ENCODE measurements around the gene C5.

The C5 gene

DNA sequence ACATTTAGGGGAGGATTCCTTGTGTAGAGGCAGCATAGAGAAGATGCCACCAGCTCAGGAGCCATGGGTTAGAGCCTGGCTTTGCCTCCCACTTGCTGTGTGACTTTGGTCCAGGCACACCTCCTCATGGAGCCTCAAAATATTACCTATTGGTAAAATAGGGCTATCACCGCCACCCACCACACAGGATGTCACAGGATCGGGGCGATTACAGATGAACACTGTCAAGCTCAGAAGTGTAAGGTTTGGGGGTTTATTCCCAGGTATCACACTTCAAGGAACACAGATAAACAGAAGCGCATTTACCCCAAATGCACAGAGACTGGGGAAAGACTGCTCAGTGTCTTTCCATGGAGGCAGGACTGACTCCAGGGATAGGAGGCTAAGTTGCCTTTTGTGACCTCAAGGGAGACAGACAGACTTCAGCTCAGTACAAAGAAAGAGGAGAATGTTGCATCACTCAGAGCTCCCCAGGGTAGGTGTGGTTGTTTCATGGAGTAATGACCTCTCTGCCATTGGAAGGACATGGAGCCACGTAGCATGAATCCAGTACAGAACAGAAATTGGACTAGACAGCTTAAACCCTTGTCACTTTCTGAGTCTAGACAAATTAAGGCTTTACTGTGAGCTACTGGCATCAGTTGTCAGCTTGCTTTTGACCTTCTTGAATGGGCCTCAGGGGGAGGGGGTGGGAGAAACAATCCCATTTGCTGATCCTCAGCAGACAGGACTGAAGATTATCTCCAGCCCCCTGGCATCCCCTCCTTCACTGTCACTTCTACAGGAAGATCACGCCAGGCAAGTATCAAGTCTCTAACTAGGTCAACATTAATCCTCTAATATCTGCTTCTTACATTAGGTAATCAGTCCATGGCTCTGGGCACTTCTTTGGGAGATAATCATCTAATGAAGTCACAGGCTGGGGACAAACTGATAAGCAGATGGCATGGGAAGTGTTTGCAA is 130.0 kb downstream of the C5 start:
- Histone ChIP-seq H3K9ac (ENCODE audit: low read length) (no peak overlapping the region), H2AFZ (ENCODE audit: low read length) (no peak overlapping the region), H3K79me2 (ENCODE audit: low read length) (no peaks in the 10 kb centered on the region), H3K27ac (ENCODE audit: low read length) (no peak overlapping the region), H3K4me1 (ENCODE audit: low read length) (no peaks in the 10 kb centered on the region), H3K27me3 (replicated peaks; ENCODE audit: insufficient read depth, low read length) (no peaks in the 10 kb centered on the region), H3F3A (ENCODE audit: insufficient read depth, low read length) (no peaks in the 10 kb centered on the region), H3K36me3 (replicated peaks; ENCODE audit: insufficient read depth, low read length) (no peaks in the 10 kb centered on the region), H3K4me2 (ENCODE audit: low read depth, low read length) (no peak overlapping the region), H3K9me2 (replicated peaks; ENCODE audit: insufficient read depth, low read length) (no peaks in the 10 kb centered on the region), H4K20me1 (ENCODE audit: insufficient read depth, low read length) (no peaks in the 10 kb centered on the region), H3K4me3 (ENCODE audit: low read length) (no peak overlapping the region), H3K9me3 (replicated peaks; ENCODE audit: insufficient read depth, low read length) (no peaks in the 10 kb centered on the region)
- no peak for DNase-seq
- TF ChIP-seq EZH2phosphoT487 (IDR thresholded peaks at IDR 0.05; ENCODE audit: low read length), result no peak
- TF ChIP-seq, protein P1, sequence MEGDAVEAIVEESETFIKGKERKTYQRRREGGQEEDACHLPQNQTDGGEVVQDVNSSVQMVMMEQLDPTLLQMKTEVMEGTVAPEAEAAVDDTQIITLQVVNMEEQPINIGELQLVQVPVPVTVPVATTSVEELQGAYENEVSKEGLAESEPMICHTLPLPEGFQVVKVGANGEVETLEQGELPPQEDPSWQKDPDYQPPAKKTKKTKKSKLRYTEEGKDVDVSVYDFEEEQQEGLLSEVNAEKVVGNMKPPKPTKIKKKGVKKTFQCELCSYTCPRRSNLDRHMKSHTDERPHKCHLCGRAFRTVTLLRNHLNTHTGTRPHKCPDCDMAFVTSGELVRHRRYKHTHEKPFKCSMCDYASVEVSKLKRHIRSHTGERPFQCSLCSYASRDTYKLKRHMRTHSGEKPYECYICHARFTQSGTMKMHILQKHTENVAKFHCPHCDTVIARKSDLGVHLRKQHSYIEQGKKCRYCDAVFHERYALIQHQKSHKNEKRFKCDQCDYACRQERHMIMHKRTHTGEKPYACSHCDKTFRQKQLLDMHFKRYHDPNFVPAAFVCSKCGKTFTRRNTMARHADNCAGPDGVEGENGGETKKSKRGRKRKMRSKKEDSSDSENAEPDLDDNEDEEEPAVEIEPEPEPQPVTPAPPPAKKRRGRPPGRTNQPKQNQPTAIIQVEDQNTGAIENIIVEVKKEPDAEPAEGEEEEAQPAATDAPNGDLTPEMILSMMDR (IDR thresholded peaks at IDR 0.05; ENCODE audit: low read length), result no peak
- no peak for TF ChIP-seq EZH2 (optimal IDR thresholded peaks at IDR 0.05; ENCODE audit: low read depth, low read length)

DNA sequence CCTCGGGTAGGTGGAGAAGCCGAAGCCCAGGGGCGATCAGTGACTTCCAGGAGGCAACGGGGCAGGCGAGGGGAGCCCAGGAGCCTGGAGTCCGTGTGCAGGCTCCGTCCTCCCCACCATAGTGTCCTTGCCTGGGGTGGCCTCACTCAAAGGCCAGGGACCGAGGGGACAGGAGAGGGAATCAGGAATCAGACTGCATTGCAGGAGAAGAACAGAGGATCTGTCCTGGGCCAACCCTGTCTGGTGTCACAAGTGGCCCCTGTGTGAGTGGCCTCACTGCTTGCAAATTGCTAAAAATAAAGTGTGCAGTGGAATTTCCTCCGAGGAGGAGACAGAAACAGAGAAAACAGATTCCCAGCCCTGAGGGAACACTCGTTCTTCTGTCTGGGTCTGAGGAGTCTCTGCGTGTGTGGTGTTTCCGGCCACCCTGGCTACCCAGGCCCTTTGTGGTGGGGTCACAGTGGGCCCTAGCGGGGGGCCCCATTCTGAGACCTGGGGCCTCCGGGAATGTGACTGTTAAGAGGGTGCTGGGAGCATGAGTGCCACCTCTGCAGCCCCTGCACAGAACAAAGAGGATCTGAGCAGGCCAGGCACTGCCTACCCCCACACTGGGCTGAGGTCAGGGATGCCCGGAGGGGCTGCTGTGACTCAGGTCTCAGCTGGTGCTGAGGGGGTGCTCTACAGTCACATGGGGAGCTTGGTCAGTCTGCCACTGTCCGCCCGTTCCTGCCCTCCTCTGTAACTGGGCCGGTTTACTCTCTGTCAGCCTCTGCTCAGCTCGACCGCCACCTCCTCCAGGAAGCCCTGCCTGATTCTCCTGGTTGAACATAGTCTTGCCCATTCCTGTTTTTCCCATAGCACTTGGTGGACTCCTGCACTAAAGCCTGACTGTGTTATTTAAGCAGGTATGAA is 130.9 kb downstream of the C5 start:
- DNase-seq, result no peak
- H3K36me3 ChIP-seq (replicated peaks; ENCODE audit: insufficient read depth, low read length), result no peaks in the 10 kb centered on the region
- no peak overlapping the region for H3K27ac ChIP-seq (ENCODE audit: low read length)
- no peak overlapping the region for H2AFZ ChIP-seq (ENCODE audit: low read length)
- no peaks in the 10 kb centered on the region for H3K9me2 ChIP-seq (replicated peaks; ENCODE audit: insufficient read depth, low read length)
- H3K4me2 ChIP-seq (ENCODE audit: low read depth, low read length), result no peak overlapping the region
- TF ChIP-seq EZH2phosphoT487 (IDR thresholded peaks at IDR 0.05; ENCODE audit: low read length) (no peak), EZH2 (optimal IDR thresholded peaks at IDR 0.05; ENCODE audit: low read depth, low read length) (no peak)
- TF ChIP-seq, protein P1 (IDR thresholded peaks at IDR 0.05; ENCODE audit: low read length), result no peak
- H3K27me3 ChIP-seq (replicated peaks; ENCODE audit: insufficient read depth, low read length), result no peaks in the 10 kb centered on the region
- no peak overlapping the region for H3K9ac ChIP-seq (ENCODE audit: low read length)
- H3K4me3 ChIP-seq (ENCODE audit: low read length), result no peak overlapping the region
- no peaks in the 10 kb centered on the region for H3K4me1 ChIP-seq (ENCODE audit: low read length)
- H3F3A ChIP-seq (ENCODE audit: insufficient read depth, low read length), result no peaks in the 10 kb centered on the region
- H3K79me2 ChIP-seq (ENCODE audit: low read length), result no peaks in the 10 kb centered on the region
- H4K20me1 ChIP-seq (ENCODE audit: insufficient read depth, low read length), result no peaks in the 10 kb centered on the region
- H3K9me3 ChIP-seq (replicated peaks; ENCODE audit: insufficient read depth, low read length), result no peaks in the 10 kb centered on the region

DNA sequence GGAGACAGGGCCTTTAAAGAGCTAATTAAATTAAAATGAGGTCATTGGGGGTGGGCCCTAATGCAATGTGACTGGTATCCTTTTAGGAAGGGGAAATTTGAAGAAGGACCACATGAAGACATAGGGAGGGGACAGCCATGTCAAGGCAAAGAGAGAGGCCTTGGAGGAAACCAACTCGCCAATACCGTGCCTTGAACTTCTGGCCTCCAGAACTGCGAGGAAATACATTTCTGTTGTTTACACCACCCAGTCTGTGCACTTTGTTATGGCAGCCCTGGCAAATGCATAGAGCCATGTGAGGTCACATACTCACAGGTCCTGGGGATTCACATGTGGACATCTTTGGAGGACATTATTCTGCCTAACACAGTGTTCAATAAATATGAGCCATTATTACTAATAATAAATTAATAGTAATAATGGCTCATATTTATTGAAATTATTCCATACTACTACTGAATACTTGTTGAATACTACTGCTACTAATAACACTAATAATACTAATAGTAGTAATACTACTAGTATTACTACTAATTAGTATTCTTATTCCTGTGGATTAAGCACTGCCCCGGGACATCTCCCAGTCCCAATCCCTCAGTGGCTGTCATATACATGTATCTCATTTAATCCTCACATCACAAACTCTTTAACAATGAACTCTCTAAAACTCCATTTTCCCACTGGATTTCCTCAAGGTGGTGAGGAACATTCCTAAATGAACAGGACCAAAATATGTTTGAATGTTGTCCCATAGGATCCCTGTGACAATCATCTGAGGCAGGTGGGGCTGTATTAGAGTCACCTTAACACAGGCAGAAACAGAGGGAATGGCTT is 131.9 kb downstream of the C5 start:
- no peaks in the 10 kb centered on the region for H3K36me3 ChIP-seq (replicated peaks; ENCODE audit: insufficient read depth, low read length)
- H3K27me3 ChIP-seq (replicated peaks; ENCODE audit: insufficient read depth, low read length), result no peaks in the 10 kb centered on the region
- no peak overlapping the region for H3K4me2 ChIP-seq (ENCODE audit: low read depth, low read length)
- DNase-seq, result no peak
- H3K4me1 ChIP-seq (ENCODE audit: low read length), result no peaks in the 10 kb centered on the region
- H3K4me3 ChIP-seq (ENCODE audit: low read length), result no peak overlapping the region
- H2AFZ ChIP-seq (ENCODE audit: low read length), result no peak overlapping the region
- no peaks in the 10 kb centered on the region for H3K9me2 ChIP-seq (replicated peaks; ENCODE audit: insufficient read depth, low read length)
- no peaks in the 10 kb centered on the region for H4K20me1 ChIP-seq (ENCODE audit: insufficient read depth, low read length)
- H3K79me2 ChIP-seq (ENCODE audit: low read length), result no peaks in the 10 kb centered on the region
- H3K27ac ChIP-seq (ENCODE audit: low read length), result no peak overlapping the region
- H3K9ac ChIP-seq (ENCODE audit: low read length), result no peak overlapping the region
- TF ChIP-seq EZH2phosphoT487 (IDR thresholded peaks at IDR 0.05; ENCODE audit: low read length), result no peak
- TF ChIP-seq, protein P1 (IDR thresholded peaks at IDR 0.05; ENCODE audit: low read length), result no peak
- no peak for TF ChIP-seq EZH2 (optimal IDR thresholded peaks at IDR 0.05; ENCODE audit: low read depth, low read length)
- no peaks in the 10 kb centered on the region for H3F3A ChIP-seq (ENCODE audit: insufficient read depth, low read length)
- no peaks in the 10 kb centered on the region for H3K9me3 ChIP-seq (replicated peaks; ENCODE audit: insufficient read depth, low read length)

All from MM.1S (cell line).